NCI-H2081 treated with DMSO at 0.1 percent for 48 hours (cell line): ENCODE measurements around the gene SNX2.
"Not testable (repeated sequence)": the region's sequence is repeated elsewhere in the genome, so short reads cannot be mapped to it uniquely, and the experiment has no call there.

Experiments used
- DNase-seq: peaks from one replicate; lab custom pipeline; 2025; lab: John Stamatoyannopoulos, UW

The SNX2 gene

DNA sequence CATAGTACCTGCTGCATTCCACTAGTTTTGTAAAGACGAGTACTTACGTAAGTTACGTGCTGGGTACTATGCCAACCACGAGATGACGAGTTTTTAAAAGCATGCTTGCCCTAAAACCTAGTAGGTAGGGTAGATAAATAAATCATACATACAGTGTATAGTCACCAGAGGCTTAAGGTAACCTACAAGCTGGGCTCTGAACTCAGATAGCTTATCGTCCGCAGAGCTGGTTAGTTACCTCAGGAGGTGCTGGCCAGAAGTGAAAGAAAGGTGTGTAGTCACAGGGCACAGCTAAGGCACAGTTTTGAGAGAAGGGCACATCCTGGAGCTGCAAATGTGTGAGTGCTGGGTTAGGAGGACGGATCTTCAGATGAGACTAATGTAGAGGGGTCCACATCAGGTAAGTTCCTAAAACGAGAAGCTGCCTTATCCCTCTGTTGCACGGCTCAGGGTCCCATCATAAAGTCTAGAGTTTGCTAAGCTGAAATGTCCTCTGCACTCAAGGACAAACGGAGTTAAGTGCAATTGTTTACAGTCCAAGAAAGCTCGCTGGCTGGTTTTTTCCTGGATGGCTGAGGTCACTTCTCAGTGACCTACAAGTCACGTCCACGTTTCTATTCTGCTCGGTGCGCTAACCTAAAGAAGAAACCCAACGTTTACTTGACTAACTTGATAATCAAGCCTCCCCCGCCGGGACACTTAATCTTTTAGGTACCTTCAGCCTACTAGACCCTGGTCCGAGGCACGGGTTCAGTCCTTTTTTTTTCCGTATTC lies 69.4 kb downstream of the SNX2 start:
- DNase-seq: no peak

DNA sequence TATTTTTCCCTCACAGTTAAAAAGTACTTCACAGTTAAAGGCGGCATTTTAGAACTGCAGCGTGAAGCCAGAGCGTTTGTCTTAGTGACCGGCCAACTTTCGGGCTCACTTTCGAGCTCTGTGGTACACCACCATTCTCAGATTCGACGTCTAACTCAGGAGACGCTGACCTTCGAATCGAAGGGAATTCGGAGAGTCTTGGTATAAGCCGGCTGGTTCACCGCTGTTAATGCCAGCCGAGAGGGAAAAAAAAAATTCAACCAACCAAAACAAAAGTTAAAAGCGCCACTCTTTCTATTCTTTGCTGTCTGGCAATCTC lies 70.0 kb downstream of the SNX2 start:
- no peak for DNase-seq

DNA sequence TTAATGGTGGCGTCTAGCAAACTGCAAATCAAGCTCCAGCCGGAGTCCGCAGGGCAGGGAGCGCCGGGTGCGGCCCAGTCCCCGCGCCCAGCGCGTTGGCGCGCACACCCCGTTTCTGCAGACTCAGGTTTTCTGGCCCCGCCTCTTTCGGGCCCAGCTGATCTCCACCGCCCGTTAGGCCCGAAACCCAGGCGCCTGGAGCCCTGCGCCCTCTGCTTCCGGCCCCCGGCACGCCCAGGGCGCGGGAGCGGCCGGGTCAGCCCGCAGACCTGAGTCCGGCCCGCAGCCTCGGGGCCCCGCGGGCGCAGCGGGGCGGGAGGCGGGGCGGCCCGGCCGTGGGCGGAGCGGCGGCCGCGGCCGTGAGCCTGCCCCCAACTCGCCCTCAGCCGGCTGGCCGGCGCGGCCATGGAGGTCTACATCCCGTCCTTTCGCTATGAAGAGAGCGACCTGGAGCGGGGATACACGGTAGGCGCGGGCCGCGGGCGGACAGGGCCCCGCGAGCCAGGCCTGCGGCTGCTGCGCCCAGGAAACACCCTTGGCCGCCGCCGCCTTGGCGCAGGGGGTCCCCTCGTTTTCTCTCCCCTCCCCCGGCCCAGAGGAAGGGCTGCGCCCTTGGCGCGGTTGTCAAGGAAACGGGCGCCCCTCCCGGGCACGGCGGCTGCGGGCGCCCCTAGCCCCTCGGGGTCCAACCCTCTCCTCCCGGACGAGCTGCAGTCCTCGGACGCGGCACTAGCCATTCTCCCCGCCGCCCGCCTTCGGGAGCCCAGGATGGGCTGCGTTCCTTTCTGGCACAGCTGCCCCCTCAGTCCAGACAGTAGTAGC lies 70.6 kb downstream of the SNX2 start, which contains the start of gene SNX24:
TSS of gene SNX24 (plus strand) at position 385 of the 822 bp plus-strand sequence. CDS start at position 406, 21 bp downstream.
- no peak for DNase-seq

DNA sequence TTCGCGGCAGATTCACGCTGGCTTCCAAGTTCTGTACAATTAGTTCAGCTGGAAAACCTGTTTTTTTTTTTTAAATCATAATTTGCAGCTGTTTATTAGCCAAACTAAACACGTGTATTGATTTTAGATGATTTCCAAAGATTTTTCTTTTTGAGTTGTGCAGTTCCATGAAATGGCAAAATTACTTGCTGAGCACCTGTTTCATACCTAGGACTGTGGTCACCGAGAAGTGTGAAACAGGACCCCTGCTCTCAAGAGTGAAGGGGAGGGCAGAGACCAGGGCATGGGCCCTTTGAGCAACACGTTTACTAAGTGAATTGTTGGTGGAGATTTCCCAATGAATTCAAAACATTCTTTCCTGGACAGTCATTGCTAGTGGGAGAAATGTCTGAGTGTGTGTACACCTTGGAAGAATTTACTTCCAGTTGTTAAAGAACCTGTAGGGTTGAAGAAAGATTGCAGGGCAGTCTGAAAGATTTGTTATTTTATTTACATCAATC lies 71.2 kb downstream of the SNX2 start:
- DNase-seq: no peak

DNA sequence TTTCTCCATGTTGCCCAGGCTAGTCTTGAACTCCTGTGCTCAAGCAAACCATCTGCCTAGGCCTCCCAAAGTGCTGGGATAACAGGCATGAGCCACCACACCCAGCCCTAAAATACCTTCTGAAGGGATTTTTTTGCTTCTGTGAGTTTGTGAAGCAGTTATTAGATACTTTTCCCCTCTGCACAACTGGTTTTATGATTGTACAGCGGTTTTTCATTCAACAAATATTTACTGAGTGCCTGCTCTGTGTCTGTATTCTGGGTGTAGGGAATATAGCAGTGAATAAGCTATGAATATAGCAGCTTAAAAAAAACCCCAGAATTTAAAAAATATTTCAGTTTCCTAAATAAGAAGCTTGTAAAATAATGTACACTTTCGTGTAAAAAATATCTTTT lies 72.8 kb downstream of the SNX2 start:
- DNase-seq: no peak

DNA sequence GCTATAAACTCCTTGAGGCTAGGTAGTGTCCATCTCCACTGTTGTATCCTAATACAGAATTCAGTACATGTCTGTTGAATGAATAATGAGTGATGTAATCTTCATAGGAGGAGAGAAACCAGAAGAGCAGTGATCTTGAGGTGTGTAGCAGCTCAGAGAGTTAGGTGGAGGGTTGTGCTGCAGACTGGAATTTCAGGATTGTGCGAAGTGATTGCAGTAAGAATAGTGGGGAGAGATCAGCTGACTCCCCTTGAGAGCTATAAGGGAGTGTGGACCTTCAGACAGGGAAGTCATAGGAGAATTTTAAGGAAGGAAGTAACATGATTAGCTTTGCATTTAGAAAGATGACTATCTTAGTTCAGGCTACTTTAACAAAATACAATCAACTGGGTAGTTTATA lies 74.9 kb downstream of the SNX2 start:
- DNase-seq: no peak

DNA sequence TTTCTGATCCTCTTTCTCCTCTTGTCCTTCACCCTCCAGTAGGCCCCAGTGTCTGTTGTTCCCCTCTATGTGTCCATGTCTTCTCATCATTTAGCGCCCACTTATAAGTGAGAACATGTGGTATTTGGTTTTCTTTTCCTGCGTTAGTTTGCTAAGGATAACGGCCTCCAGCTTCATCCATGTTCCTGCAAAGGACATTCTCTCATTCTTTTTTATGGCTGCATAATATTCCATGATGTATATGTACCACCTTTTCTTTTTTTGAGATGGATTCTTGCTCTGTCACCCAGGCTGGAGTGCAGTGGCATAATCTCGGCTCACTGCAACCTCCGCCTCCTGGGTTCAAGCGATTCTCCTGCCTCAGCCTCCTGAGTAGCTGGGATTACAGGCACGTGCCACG lies 82.7 kb downstream of the SNX2 start:
- DNase-seq: not testable (repeated sequence)

DNA sequence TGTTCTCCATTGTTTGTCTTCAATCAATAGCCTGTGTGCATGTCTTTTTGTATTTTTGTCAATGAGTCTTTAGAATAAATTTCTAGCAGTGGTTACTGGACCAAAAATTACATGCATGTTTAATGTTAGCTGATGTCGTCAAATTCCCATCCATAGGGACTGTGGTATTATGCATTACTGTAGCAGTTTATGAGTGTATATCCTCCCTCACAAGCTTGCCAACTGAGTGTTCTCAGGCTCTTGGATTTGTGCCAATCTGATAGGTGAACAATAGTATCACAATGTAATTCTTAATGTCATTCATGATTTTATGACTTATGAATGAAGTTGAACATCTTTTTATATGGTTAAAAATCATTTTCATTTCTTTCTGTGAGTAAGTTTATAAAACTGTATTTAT lies 83.6 kb downstream of the SNX2 start:
- no peak for DNase-seq

DNA sequence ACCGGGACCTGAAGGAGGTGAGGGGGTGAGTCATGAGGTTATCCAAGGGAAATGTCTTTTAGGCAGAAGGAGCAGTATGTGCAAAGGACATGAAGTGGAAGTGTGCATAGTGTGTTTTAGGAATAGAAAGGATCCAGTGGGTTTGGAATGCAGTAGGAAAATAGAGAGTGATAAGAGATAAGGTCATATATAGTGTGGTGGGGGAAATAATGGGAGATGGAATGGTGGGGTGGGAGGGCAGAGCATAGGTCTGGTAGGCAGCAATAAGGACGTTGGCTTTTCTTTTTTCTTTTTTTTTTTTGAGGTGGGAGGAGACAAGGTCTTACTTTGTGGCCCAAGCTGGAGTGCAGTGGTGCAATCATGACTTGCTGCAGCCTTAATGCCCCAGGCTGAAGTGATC lies 88.4 kb downstream of the SNX2 start:
- DNase-seq: no peak

DNA sequence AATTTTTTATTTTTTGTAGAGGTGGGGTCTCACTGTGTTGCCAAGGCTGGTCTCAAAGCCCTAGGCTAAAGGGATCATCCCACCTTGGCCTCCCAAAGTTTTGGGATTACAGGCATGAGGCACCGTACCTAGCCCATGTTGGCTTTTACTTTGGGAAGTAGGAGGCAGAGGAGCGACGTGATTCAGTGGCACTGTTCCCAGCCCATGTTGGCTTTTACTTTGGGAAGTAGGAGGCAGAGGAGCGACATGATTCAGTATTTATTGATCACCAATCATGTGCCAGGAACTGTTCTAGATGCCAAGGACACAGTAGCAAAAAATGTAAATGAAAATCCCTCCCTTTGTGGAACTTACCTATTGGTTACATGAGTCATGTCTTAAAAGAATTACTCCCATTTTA lies 88.8 kb downstream of the SNX2 start:
- no peak for DNase-seq

DNA sequence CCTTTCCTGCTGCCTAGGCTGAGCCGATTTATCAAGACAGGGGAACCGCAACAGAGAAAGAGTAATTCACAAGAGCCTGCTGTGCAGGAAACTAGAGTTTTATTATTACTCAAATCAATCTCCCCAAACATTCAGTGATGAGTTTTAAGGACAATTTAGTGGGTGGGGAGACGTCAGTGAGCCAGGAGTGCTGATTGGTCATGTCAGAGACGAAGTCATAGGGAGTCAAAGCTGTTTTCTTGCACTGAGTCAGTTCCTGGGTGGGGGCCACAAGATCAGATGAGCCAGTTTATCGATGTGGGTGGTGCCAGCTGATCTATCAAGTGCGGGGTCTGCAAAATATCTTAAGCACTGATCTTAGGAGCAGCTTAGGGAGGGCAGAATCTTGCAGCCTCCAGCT lies 89.5 kb downstream of the SNX2 start:
- no peak for DNase-seq

DNA sequence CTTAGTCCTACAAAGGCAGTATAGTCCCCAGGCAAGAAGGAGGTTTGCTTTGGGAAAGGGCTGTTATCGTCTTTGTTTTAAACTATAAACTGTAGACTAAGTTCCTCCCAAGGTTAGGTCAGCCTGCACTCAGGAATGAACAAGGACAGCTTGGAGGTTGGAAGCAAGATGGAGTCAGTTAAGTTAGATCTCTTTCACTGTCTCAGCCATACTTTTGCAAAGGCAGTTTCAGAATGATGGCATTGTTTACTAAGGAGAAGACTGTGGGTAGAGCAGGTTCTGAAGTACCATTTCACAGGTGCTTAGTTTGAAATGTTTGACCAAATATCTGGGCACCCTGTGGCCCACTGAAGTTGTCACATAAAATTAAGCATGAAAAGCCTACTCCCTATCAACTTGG lies 90.0 kb downstream of the SNX2 start:
- no peak for DNase-seq

DNA sequence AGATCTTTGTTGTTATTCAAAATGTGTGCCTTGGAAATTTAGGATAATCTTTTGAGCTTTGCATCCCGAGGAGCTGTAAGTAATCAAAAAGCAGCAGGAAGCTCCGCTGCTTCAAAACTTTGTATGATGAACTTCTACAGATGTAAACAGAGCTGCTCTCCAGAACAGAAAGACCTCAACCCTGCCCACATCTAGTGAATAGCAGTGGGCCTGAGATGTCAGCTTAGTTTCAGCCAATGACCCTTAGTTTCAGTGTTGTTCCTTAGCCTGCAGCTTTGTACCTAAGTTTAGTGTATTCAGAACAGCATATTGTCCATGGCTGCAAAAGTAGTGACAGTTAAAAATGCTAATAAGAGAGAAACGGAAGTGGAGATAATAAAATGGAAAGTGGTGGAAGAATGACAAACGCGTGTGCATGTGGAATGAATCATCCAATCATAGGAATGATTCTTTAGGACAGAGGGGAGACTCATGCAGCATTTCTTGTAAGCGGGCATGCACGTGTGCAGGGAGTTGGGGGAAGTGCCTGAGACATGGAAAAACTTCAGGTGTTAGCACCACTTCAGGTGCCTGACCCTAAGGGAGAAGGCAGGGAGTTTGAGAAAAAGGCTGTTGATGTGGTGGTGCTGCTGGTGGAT lies 95.5 kb downstream of the SNX2 start:
- no peak for DNase-seq

DNA sequence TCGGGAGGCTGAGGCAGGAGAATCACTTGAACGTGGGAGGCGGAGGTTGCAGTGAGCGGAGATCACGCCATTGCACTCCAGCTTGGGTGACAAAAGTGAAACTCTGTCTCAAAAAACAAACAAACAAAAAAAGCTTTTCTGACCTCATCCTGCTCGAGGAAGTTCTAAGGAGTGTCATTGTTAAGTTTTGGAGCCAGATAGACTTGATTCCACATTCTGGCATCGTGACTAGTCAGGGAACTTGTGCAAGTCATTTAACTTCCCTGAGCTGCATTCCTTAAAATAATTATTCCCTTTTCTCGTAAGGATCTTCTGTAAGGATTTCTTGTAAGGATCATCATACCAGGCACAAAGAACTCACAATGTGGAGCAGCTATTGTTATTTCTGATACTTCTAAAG lies 96.8 kb downstream of the SNX2 start:
- DNase-seq: no peak

DNA sequence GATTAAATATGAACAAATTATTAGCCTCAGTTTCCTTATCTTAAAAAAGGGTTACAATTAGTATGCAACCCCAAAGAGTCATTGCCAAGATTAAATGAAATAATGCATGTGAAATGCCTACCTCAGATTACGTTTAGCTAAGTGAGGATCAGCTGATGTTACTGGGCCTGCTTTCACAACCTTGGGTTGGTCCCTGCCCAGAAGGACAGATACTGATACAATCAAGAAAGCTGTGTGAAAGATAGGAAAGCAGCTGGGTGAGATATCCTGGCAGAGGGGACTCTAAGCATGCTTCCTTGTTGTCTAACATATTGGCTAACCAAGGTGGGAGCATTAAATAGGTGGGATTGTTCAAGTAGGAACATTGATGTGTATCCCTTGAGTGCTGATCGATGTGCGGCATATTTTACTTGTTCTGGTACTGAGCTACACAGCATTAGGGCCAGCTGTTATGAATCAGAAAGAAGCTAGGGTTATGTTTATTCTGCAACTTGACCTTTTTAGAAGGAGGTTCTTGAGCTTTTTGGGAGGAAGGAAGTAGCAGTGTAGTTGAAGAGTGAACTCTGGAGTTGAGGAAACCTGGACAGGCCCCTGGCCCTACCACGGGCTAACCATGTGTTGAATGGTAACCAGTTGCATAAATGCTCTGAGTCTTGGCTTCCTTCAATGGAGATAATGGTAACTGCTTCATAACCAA lies 99.4 kb downstream of the SNX2 start:
- no peak for DNase-seq

DNA sequence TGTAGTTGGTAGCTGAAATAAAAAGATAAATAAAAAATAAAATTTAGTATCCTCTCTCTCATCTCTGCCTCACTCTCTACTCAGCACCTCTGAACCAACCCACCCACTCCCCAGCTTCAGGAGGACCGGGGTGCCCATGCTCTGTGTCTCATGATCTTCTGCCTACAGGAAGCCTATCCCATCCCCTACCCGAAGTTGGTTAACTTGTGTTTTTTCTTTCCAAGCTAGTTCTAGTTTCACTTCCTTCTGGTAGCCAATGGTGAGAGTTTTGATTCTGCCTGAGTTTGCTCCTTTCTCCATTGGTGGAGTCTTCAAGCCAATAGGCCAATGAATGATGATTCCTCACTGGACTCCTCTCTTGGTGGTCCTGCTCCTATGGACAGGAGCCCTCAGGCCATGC lies 102.6 kb downstream of the SNX2 start:
- no peak for DNase-seq

DNA sequence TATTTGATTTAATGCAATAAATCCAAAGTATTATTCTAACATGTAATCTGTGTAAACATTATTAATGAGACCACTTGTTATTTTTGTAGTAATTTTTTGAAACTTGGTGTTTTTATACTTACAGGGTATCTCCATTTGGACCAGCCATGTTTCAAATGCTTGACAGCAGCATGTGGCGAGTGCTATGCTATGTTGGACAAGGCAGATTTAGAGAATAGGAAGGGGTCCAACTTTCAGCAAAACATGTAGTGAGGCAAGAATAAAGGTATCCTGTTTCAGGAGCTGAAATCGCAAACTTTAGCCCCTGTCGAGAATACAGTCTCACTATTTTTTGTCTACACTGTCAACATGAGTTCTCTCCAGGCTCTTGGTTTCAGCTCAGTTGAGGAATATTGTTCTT lies 104.2 kb downstream of the SNX2 start:
- no peak for DNase-seq
